Astrocyte (in vitro differentiated cells and primary cell): Measurements from ENCODE around the gene ITPK1.

ENCODE experiments used
- CTCF ChIP-seq: IDR thresholded peaks from 2 replicates; pipeline ENCODE4 v1.5.1; 2011; ENCODE audit warnings: low read depth, mild to moderate bottlenecking, inconsistent platforms, low read length, moderate library complexity; ENCODE audit not compliant: insufficient read depth
- EZH2 ChIP-seq: IDR thresholded peaks from 2 replicates; pipeline ENCODE4 v1.6.1; 2012; ENCODE audit warnings: mild to moderate bottlenecking, low read length, inconsistent platforms; ENCODE audit not compliant: insufficient read depth

DNA sequence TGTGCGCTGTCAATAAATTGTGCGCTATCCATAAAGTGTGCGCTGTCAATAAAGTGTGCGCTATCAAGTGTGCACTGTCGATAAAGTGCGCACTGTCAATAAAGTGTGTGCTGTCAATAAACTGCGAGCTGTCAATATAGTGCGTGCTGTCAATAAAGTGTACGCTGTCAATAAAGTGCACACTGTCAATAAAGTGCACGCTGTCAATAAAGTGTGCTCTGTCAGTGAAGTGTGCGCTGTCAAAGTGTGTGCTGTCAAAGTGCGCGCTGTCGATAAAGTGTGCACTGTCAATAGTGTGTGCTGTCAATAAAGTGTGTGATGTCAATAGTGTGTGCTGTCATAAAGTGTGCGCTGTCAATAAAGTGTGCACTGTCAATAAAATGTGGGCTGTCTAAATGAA, 195.7 kb downstream of the ITPK1 start:
- TF ChIP-seq CTCF (no peak), EZH2 (no peak)
